ENCODE data around the gene CGNL1.

DNA sequence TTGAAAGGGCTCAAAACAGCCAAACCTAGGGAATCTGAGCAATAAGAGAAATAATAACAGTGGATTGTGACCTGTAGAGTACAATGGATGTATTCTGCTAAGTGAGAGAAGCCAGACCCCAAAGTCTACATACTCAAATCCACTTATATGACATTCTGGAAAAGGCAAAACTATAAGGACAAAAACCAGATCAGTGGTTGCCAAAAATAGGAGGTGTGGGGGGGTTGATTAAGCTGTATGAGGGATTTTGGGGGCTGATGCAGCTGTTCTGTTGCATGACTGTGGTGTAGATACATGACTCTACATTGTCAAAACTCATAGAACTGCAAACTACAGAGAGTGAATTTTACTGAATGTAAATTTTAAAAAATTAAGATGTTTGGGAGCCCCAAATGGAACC is 20.1 kb upstream of the CGNL1 start:
- TF ChIP-seq, protein P1, sequence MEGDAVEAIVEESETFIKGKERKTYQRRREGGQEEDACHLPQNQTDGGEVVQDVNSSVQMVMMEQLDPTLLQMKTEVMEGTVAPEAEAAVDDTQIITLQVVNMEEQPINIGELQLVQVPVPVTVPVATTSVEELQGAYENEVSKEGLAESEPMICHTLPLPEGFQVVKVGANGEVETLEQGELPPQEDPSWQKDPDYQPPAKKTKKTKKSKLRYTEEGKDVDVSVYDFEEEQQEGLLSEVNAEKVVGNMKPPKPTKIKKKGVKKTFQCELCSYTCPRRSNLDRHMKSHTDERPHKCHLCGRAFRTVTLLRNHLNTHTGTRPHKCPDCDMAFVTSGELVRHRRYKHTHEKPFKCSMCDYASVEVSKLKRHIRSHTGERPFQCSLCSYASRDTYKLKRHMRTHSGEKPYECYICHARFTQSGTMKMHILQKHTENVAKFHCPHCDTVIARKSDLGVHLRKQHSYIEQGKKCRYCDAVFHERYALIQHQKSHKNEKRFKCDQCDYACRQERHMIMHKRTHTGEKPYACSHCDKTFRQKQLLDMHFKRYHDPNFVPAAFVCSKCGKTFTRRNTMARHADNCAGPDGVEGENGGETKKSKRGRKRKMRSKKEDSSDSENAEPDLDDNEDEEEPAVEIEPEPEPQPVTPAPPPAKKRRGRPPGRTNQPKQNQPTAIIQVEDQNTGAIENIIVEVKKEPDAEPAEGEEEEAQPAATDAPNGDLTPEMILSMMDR (IDR thresholded peaks at IDR 0.05): no peak
- TF ChIP-seq POLR2A (IDR thresholded peaks at IDR 0.05): no peak
